GM10248 (cell line): Measurements from ENCODE around the gene RAPGEF3.

ENCODE experiments used
- CTCF ChIA-PET: fragments of 300-600 bp; sonication (Branson Sonifier 250); formaldehyde crosslinking; extraction: SDS; loops from one replicate; lab custom pipeline; 2021; ENCODE audit warnings: antibody characterized with exemption; lab: Yijun Ruan, JAX
- POLR2A ChIA-PET: fragments of 350-650 bp; sonication (Branson Sonifier 250); formaldehyde crosslinking; extraction: SDS; loops from one replicate; lab custom pipeline; 2020; ENCODE audit warnings: antibody characterized with exemption; lab: Yijun Ruan, JAX
- DNase-seq: peaks from one replicate; pipeline ENCODE4 v3.0.0; 2012; ENCODE audit errors: extremely low spot score
- CTCF ChIP-seq: IDR thresholded peaks from 2 replicates; pipeline ENCODE4 v1.5.1; 2012; ENCODE audit warnings: mild to moderate bottlenecking, low read depth; ENCODE audit errors: extremely low read depth, missing control alignments, control extremely low read depth

Gene RAPGEF3

GRCh38 chr12:47712171-47712570, 46.5 kb downstream of the RAPGEF3 start:
- CTCF ChIA-PET: interaction anchor here (9.3 to 46.2 kb wide), 3 partner anchors 17 to 70 kb away, joined by 117 to 1524 read pairs (median 125); partner anchors contain the start of genes ENDOU, RAPGEF3 and SLC48A1
- DNase-seq: no peak
- TF ChIP-seq CTCF: no peak
- POLR2A ChIA-PET: no interaction called here

GRCh38 chr12:47711448-47711847, 47.2 kb downstream of the RAPGEF3 start:
- CTCF ChIA-PET: interaction anchor here (1.4 to 46.2 kb wide), 6 partner anchors 17 to 252 kb away, joined by 3 to 1524 read pairs (median 63); partner anchors contain the start of genes ENDOU, RAPGEF3, SLC48A1 and TMEM106C
- POLR2A ChIA-PET: no interaction called here
- DNase-seq: no peak
- no peak for TF ChIP-seq CTCF

- CTCF ChIA-PET: interaction anchor here (0.8 to 46.2 kb wide), 9 partner anchors 9 to 253 kb away, joined by 3 to 1524 read pairs (median 5); partner anchors contain the start of genes RAPGEF3, SLC48A1 and TMEM106C
- POLR2A ChIA-PET: no interaction called here
- no peak for DNase-seq
- no peak for TF ChIP-seq CTCF
Observed at GRCh38 chr12:47710278-47710677, 48.4 kb downstream of the RAPGEF3 start.

- TF ChIP-seq CTCF: no peak
- no peak for DNase-seq
- POLR2A ChIA-PET: interaction anchor here (0.6 kb wide), 1 partner anchor 37 kb away, joined by 3 read pairs; no protein-coding TSS in a partner anchor
- CTCF ChIA-PET: interaction anchor here (0.8 to 46.2 kb wide), 8 partner anchors 8 to 128 kb away, joined by 3 to 1524 read pairs (median 5); partner anchors contain the start of genes RAPGEF3 and SLC48A1
Observed at GRCh38 chr12:47709671-47710070, 49.0 kb downstream of the RAPGEF3 start.

GRCh38 chr12:47709237-47709636, 49.4 kb downstream of the RAPGEF3 start:
- ChIA-PET POLR2A (interaction anchor here (0.6 kb wide), 1 partner anchor 38 kb away, joined by 3 read pairs; no protein-coding TSS in a partner anchor), CTCF (interaction anchor here (1.0 to 46.2 kb wide), 4 partner anchors 9 to 129 kb away, joined by 3 to 1524 read pairs (median 5); partner anchors contain the start of gene SLC48A1)
- TF ChIP-seq CTCF: no peak
- DNase-seq: no peak

GRCh38 chr12:47707905-47708543, 50.7 kb downstream of the RAPGEF3 start:
- ChIA-PET CTCF (interaction anchor here (1.4 to 46.2 kb wide), 6 partner anchors 8 to 130 kb away, joined by 3 to 1524 read pairs (median 7); partner anchors contain the start of gene SLC48A1), POLR2A (no interaction called here)
- no peak for DNase-seq
- no peak for TF ChIP-seq CTCF
